Endothelial cell of hepatic sinusoid (primary cell): ENCODE results near the gene SPACA6.

Experiments
- in situ Hi-C: cut with HindIII; loops from 2 replicates; pipeline ENCODE4 v1.10.0; 2017; ENCODE audit warnings: low sequenced_read_pairs

The SPACA6 gene

GRCh38 chr19:51688671-51689571 is 4.2 kb upstream of the SPACA6 start:
- in situ Hi-C loops, result no loop called here

GRCh38 chr19:51689751-51690453 is 3.2 kb upstream of the SPACA6 start:
- in situ Hi-C loops, result no loop called here

GRCh38 chr19:51690454-51691073 is 2.6 kb upstream of the SPACA6 start:
- in situ Hi-C loops, result no loop called here

- in situ Hi-C loops, result no loop called here
These were observed 2.0 kb upstream of the SPACA6 start for GRCh38 chr19:51691074-51691583.

GRCh38 chr19:51691584-51692428 is 1.3 kb upstream of the SPACA6 start:
- in situ Hi-C loops, result no loop called here

GRCh38 chr19:51692468-51692867 is 662 bp upstream of the SPACA6 start:
- in situ Hi-C loops, result no loop called here

- in situ Hi-C loops, result no loop called here
These were observed 689 bp downstream of the SPACA6 start for GRCh38 chr19:51693819-51694218.

- in situ Hi-C loops, result loop anchor here (5.0 kb wide), 1 partner anchor 58 kb away; the partner anchor contains the start of gene FPR1
These were observed 1.4 kb downstream of the SPACA6 start for GRCh38 chr19:51694318-51695085.

GRCh38 chr19:51695088-51695487 is 2.0 kb downstream of the SPACA6 start:
- in situ Hi-C loops, result loop anchor here (5.0 kb wide), 1 partner anchor 57 kb away; the partner anchor contains the start of gene FPR1

- in situ Hi-C loops, result loop anchor here (5.0 kb wide), 1 partner anchor 56 kb away; the partner anchor contains the start of gene FPR1
These were observed 2.7 kb downstream of the SPACA6 start for GRCh38 chr19:51695702-51696315.

- in situ Hi-C loops, result loop anchor here (5.0 kb wide), 1 partner anchor 56 kb away; the partner anchor contains the start of gene FPR1
These were observed 3.5 kb downstream of the SPACA6 start for GRCh38 chr19:51696606-51697005.

GRCh38 chr19:51697169-51697776 is 4.1 kb downstream of the SPACA6 start:
- in situ Hi-C loops, result loop anchor here (5.0 kb wide), 1 partner anchor 55 kb away; the partner anchor contains the start of gene FPR1

- in situ Hi-C loops, result loop anchor here (5.0 kb wide), 1 partner anchor 54 kb away; the partner anchor contains the start of gene FPR1
These were observed 5.2 kb downstream of the SPACA6 start for GRCh38 chr19:51698296-51698695.

GRCh38 chr19:51699170-51699569 is 6.0 kb downstream of the SPACA6 start:
- in situ Hi-C loops, result loop anchor here (5.0 kb wide), 1 partner anchor 53 kb away; the partner anchor contains the start of gene FPR1

- in situ Hi-C loops, result no loop called here
These were observed 8.5 kb downstream of the SPACA6 start for GRCh38 chr19:51701468-51702100.

- in situ Hi-C loops, result no loop called here
These were observed 9.1 kb downstream of the SPACA6 start for GRCh38 chr19:51702103-51702824.
